ENCODE results near the gene UNG. TPM values are rescaled to one million over a fixed set of nuclear protein-coding genes. Genes with fewer than 3 reads are reported as not detected.

Gene UNG
- total and polyA plus RNA-seq, 2 of the 4 experiments (the other 2 are of a cell fraction) = 13.3 to 16.0 TPM

GRCh38 chr12:109088818-109089217 is 8.6 kb upstream of the UNG start:
- Histone ChIP-seq H2BK15ac (ENCODE audit: low read depth, low read length) (no peak overlapping the region), H3K36me3 (ENCODE audit: control insufficient read depth, insufficient read depth, low read length) (peaks cover 21% of the 10 kb centered on the region), H2BK20ac (ENCODE audit: low read depth, low read length) (no peak overlapping the region), H3K18ac (ENCODE audit: low read depth, low read length) (no peak overlapping the region), H2AK9ac (replicated peaks; ENCODE audit: low read depth, low read length, poor library complexity) (no peak overlapping the region), H3K4me3 (ENCODE audit: insufficient read depth, low read depth, low read length) (no peak overlapping the region), H3K14ac (replicated peaks; ENCODE audit: low read depth, low read length) (no peak overlapping the region), H3K79me1 (ENCODE audit: low read depth in 1 of 2, low read length in 2 of 2) (peaks cover 10 to 19% of the 10 kb centered on the region in 2 experiments), H3K4me1 (ENCODE audit: control insufficient read depth, insufficient read depth, low read length) (peaks cover 7% of the 10 kb centered on the region), H4K91ac (ENCODE audit: insufficient read depth, low read depth, low read length) (no peak overlapping the region), H2BK5ac (ENCODE audit: low read depth, low read length, poor library complexity, severe bottlenecking) (no peak overlapping the region), H3K4ac (ENCODE audit: low read depth, low read length) (no peak overlapping the region), H3K9me1 (ENCODE audit: insufficient read depth, low read length) (0 out of 2 replicates have a peak, but pooled peaks cover 5% of the 10 kb centered on the region), H2AFZ (replicated peaks; ENCODE audit: low read length, poor library complexity) (peak overlapping the region; percentile 61), H4K20me1 (ENCODE audit: insufficient read depth, low read length) (no peaks in the 10 kb centered on the region), H2AK5ac (ENCODE audit: low read depth, low read length) (no peak overlapping the region), H4K5ac (ENCODE audit: low read depth, low read length) (no peak overlapping the region), H3K27me3 (ENCODE audit: control insufficient read depth, insufficient read depth, low read length) (no peaks in the 10 kb centered on the region), H3K9me3 (ENCODE audit: control insufficient read depth, insufficient read depth, low read length) (no peaks in the 10 kb centered on the region), H3K23ac (ENCODE audit: low read depth, low read length) (no peak overlapping the region), H3K9ac (ENCODE audit: low read depth, low read length) (no peak overlapping the region), H2BK120ac (ENCODE audit: low read depth, low read length) (no peak overlapping the region), H4K8ac (ENCODE audit: low read depth in 2 of 2, low read length in 2 of 2) (no peak overlapping the region; a peak in 1 of 4 replicates), H3K56ac (ENCODE audit: extremely low read depth, insufficient read depth, low read length) (no peak overlapping the region), H3K4me2 (ENCODE audit: low read depth, low read length) (no peak overlapping the region), H3K27ac (ENCODE audit: insufficient read depth, low read length) (peak overlapping the region; percentile 29; the same call in 1 of the 2 replicates)
- in situ Hi-C loops (cut with MboI; ENCODE audit: low sequenced_read_pairs) (loop anchor here (25.0 kb wide), 1 partner anchor 452 kb away; the partner anchor contains the start of gene SELPLG), intact Hi-C loops (cut with micrococcal nuclease) (no loop called here), dilution Hi-C loops (cut with HindIII; ENCODE audit: low sequenced_read_pairs, unreplicated experiment) (no loop called here)
- 89% methylated on average over 1 of the region's 6 CpGs; no CpG with 5 or more reads in 1 of the 2 experiments for WGBS, 2 experiments (ENCODE audit: extremely low coverage in 2 of 2, insufficient read length in 1 of 2)
- ATAC-seq (ENCODE audit: low read depth) = peak; percentile 33
- CTCF ChIA-PET = interaction anchor here (1.0 kb wide), 1 partner anchor 454 kb away, joined by 3 read pairs; no protein-coding TSS in a partner anchor
- no TSS peak for BruUV-seq (replicated peaks)
- DNase-seq = peak; percentile 62
- TF ChIP-seq CEBPB (IDR thresholded peaks at IDR 0.05; ENCODE audit: low read depth, low read length) = no peak
- TF ChIP-seq NFE2L2 (IDR thresholded peaks at IDR 0.05; ENCODE audit: low read depth, low read length) = no peak
- TF ChIP-seq, protein P1, sequence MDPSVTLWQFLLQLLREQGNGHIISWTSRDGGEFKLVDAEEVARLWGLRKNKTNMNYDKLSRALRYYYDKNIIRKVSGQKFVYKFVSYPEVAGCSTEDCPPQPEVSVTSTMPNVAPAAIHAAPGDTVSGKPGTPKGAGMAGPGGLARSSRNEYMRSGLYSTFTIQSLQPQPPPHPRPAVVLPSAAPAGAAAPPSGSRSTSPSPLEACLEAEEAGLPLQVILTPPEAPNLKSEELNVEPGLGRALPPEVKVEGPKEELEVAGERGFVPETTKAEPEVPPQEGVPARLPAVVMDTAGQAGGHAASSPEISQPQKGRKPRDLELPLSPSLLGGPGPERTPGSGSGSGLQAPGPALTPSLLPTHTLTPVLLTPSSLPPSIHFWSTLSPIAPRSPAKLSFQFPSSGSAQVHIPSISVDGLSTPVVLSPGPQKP (IDR thresholded peaks at IDR 0.05; ENCODE audit: borderline replicate concordance, low read depth, low read length) = no peak
- TF ChIP-seq BHLHE40 (IDR thresholded peaks at IDR 0.05; ENCODE audit: low read depth, low read length) = no peak
- POLR2A ChIA-PET (ENCODE audit: unreplicated experiment) = interaction anchor here (0.6 kb wide), 1 partner anchor 491 kb away, joined by 7 read pairs; the partner anchor contains the start of gene TMEM119
